HG03439 (cell line): Measurements from ENCODE around the gene CFAP221.

Source experiments
- ATAC-seq: cut with Tn5 transposase; IDR thresholded peaks from one replicate; pipeline ENCODE4 v1.9.1; 2021; ENCODE audit warnings: mild to moderate bottlenecking, moderate library complexity; ENCODE audit not compliant: unreplicated experiment

Gene CFAP221

DNA sequence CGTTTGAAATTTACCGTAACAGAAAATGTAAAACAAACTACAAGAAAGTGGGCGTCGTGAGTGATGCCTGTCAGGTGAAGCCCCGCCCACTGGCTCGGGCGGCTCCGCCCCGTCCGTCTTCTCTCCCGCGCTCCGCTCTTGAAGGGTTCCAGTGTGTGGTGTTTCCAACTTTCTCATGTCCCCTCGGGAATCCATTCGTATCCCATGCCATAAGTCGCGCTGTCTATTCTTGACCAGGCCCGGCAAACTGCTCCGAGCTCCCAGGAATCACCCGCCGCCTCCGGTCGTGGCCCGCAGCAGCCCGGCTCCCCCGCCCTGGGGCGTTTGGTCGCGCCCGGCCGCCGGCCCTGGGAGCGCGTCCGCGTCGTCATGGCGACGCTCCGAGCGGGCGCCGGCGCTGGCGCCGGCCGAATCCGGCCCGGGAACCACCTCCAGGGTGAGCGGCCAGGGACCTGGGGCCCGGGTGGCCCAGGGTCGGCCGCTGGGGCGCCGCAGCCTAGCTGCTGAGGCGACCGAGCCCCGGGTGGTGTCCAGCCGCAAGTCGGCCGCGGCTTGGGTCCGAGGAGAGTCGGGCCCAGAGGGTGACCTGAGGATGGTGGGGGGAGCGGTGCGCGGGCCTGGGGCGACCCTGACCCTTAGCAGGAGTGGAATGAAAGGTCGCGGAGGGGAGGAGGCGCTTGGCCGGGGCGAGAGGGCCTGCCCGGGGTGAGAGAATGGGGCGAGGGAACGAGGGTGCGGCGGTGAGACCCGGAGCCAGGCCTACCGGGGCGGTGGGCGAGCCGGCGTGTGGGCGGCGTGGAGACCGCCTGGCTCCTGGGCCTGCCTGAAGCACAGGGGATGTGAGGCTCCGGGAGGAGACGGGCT lies at the start of gene CFAP221:
CFAP221 (plus strand) TSS at position 375 of the 864 bp plus-strand sequence. CDS start 1,683 bp downstream, outside the sequence.
- no peak for ATAC-seq

DNA sequence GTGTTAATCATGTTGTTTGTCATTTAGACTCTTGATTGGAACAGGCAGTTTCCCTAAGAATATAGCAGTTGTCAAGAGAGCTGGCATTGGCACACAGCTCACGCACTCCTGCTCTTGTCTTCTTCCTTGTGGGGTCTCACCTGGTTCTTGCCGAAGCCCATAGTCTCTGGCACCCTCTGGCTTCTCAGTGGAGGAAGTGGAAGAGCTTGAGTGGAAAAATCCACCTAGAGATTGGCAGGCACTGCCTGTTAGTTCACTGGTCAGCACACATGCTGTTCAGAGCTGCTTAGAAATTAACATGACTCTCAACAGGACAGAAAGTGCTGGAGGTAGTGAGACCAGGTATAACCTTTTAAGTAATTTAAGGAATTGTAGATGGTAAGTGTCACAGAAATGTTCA lies 48.3 kb upstream of the CFAP221 start:
- no peak for ATAC-seq

- ATAC-seq, result no peak
These were observed 47.6 kb upstream of the CFAP221 start for GRCh38 chr2:119496682-119497081.

DNA sequence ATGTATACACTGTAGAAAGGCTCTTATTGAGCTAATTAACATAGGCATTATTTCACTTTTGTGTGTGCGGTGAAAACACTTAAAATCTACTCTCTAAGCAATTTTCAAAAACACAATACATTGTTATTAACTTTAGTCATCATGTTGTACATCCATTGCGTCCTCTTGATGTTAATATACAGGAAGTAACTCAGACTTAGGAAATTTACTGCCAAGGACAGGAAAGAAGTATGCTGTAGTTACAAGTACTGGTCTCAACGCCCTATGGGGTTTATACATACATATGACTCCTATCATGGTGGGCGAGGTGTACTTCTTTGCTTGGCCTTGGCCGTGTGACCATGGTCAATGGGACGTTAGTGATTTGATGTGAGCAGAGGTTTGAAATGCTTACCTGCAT lies 35.5 kb upstream of the CFAP221 start:
- no peak for ATAC-seq

- no peak for ATAC-seq
These were observed 32.3 kb upstream of the CFAP221 start for GRCh38 chr2:119511989-119512388.

GRCh38 chr2:119512946-119513345 lies 31.3 kb upstream of the CFAP221 start:
- no peak for ATAC-seq

GRCh38 chr2:119513832-119514231 lies 30.4 kb upstream of the CFAP221 start:
- ATAC-seq, result no peak

GRCh38 chr2:119516121-119516520 lies 28.1 kb upstream of the CFAP221 start:
- ATAC-seq, result no peak

DNA sequence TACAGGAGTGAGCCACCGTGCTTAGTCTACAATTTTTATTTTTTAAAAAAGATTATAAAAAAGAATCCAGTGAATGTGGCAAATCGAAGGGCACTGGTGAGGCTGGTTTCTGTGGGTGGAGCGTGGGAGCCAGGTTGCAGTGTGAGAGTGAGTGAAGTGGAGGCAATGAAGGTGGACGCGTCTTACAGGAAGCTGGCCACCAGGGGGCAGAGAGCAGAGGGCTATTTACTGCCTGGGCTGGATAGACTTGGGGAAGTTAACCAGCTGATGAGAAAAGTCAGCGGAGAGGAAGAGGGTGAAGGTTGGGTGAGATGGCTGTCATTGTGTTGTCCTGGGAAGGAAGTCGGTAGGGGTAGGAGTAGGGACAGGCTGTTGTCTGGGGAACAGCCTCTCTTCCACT lies 26.8 kb upstream of the CFAP221 start:
- ATAC-seq, result no peak

DNA sequence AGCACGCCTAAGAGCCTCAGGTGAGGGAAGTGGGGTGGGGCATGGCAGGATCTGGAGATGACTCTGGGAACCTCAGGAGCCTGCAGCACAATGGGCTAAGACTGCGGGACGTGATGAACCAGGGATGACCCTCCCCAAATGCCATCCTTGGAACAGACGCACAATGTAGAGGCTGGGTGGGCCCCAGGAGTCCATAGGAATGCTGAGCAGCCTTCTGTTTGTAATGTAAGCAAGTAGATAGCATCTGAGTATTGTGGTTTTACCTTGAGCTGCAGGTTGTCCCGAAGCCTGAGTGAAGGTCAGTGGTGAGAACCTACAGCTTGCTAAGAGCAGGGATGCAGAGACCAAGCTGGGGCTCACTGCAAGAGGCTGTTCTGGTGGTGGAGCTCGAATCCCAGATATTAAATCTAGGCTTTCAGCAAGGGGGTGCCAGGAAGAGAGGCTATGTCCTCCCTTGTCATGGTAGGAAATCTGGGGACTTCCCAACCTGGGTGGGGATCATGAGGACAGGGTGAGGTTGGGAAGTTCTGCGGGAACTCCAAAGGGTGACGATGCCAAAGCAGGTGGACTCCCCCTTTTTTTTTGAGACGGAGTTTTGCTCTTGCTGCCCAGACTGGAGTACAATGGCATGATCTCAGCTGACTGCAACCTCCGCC lies 25.7 kb upstream of the CFAP221 start:
- no peak for ATAC-seq

GRCh38 chr2:119519057-119519408 lies 25.2 kb upstream of the CFAP221 start:
- ATAC-seq, result no peak

GRCh38 chr2:119520696-119521432 lies 23.4 kb upstream of the CFAP221 start:
- no peak for ATAC-seq

DNA sequence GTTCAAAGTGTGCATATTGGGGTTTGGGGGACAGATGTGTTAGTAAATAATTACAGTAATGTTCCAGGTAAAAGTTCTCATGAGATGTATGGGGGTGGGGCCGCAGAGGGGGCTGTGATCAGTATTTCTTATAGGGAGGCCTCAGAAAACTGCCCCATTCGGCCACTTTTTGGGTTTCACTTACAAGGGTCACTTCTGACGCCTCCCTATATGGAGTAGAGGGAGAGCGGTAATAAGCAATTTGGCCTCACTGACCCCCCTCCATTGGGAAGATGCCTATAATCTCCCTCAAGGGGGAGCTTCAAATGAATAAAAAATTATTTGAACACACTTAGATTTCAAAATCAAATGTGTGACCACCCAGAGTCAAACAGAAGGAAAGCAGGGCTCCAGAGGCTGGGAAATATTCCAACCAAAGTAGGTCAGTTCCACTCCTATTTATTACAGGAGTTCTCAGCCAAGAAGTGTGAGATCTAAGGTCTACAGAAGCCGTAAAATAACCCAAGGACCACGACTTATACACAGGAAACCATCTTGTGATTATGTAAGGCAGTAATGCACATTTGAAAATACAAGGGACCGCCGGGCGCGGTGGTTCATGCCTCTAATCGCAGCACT lies 22.7 kb upstream of the CFAP221 start:
- ATAC-seq, result no peak

- ATAC-seq, result no peak
These were observed 21.6 kb upstream of the CFAP221 start for GRCh38 chr2:119522671-119523070.

DNA sequence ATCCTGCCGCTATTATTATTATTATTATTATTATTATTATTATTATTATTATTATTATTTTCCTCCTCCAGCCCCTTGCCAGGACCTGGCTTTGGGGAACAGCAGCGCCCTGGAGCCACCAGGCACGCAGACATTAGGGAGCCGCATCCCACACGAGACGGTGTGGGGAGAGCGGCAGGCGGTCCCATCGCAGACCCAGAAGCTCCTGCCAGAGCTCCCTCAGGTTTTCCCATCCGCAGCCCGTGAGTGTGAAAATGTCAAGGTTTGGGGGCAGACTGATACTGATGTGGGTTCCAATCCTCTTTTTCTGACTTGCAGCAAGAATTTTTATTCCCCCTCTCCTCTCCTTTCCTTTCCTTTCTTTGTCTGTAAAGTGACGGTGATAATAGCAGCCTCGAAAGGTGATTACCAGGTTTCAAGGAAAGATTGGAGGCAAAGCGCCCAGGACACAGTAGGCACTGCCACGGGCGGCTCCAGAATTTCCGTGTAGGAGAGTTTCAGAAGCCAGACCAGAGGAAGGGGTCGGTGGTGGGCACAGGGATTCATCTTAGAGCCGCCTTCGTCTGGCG lies 20.8 kb upstream of the CFAP221 start:
- ATAC-seq, result no peak

- no peak for ATAC-seq
These were observed 20.1 kb upstream of the CFAP221 start, which contains the start of gene SCTR for GRCh38 chr2:119523952-119524694. Gene SCTR, minus strand, starts transcription at chr2:119524483. Its CDS starts 257 bp downstream, at chr2:119524226.

- no peak for ATAC-seq
These were observed 18.6 kb upstream of the CFAP221 start for GRCh38 chr2:119525614-119526013.

- ATAC-seq, result no peak
These were observed 16.2 kb upstream of the CFAP221 start for GRCh38 chr2:119527999-119528398.

GRCh38 chr2:119531292-119531691 lies 13.0 kb upstream of the CFAP221 start:
- no peak for ATAC-seq

- ATAC-seq, result no peak
These were observed 10.7 kb upstream of the CFAP221 start for GRCh38 chr2:119533560-119533959.
